H9 (cell line): ENCODE measurements around the gene CREB1. TPM values are rescaled to one million over a fixed set of nuclear protein-coding genes. Genes with fewer than 3 reads are reported as not detected.
A peak's percentile ranks its signal among the peaks of the same experiment; 100 is the strongest.

Experiments used
- DNase-seq: peaks from one replicate; pipeline ENCODE4 v3.0.0-alpha.2; 2017
- H2AFZ ChIP-seq: one replicate; pipeline ENCODE4 v1.6.1; 2013; ENCODE audit warnings: mild to moderate bottlenecking, low read length, control low read depth, moderate library complexity
- H2AK5ac ChIP-seq: 2 replicates; pipeline ENCODE4 v1.6.1; 2013; ENCODE audit warnings: low read length, control low read depth, mixed read lengths; ENCODE audit not compliant: insufficient read length
- H2BK120ac ChIP-seq: one replicate; pipeline ENCODE4 v1.6.1; 2013; ENCODE audit warnings: low read depth, mild to moderate bottlenecking, low read length, control low read depth, inconsistent platforms; ENCODE audit not compliant: poor library complexity, severe bottlenecking
- H2BK12ac ChIP-seq: 2 replicates; pipeline ENCODE4 v1.6.1; 2013; ENCODE audit warnings: low read length, control low read depth, mixed read lengths, low read depth; ENCODE audit not compliant: insufficient read length
- H2BK15ac ChIP-seq: 2 replicates; pipeline ENCODE4 v1.6.1; 2013; ENCODE audit warnings: low read depth, low read length, control low read depth
- H2BK20ac ChIP-seq: one replicate; pipeline ENCODE4 v1.6.1; 2013; ENCODE audit warnings: low read depth, mild to moderate bottlenecking, low read length, control low read depth, inconsistent platforms; ENCODE audit not compliant: poor library complexity, severe bottlenecking
- H2BK5ac ChIP-seq: 2 replicates; pipeline ENCODE4 v1.6.1; 2013; ENCODE audit warnings: low read length, control low read depth, mixed read lengths; ENCODE audit not compliant: insufficient read length
- H3K14ac ChIP-seq: 2 replicates; pipeline ENCODE4 v1.6.1; 2013; ENCODE audit warnings: low read length, control low read depth; ENCODE audit not compliant: insufficient read depth
- H3K18ac ChIP-seq: 2 replicates; pipeline ENCODE4 v1.6.1; 2013; ENCODE audit warnings: low read depth, mild to moderate bottlenecking, mixed read lengths, low read length, control low read depth; ENCODE audit not compliant: insufficient read length
- H3K23ac ChIP-seq: 2 replicates; pipeline ENCODE4 v1.6.1; 2013; ENCODE audit warnings: low read length, control low read depth, mixed read lengths, low read depth; ENCODE audit not compliant: insufficient read length
- H3K23me2 ChIP-seq: 2 replicates; pipeline ENCODE4 v1.6.1; 2013; ENCODE audit warnings: low read depth, mild to moderate bottlenecking, mixed read lengths, low read length, control low read depth; ENCODE audit not compliant: insufficient read length, poor library complexity, severe bottlenecking
- H3K27ac ChIP-seq: 2 replicates; pipeline ENCODE4 v1.5.1; 2013; ENCODE audit warnings: low read length, control low read depth, mixed read lengths, low read depth; ENCODE audit not compliant: insufficient read length
- H3K27me3 ChIP-seq: 2 replicates; pipeline ENCODE4 v1.6.1; 2013; ENCODE audit warnings: low read length, control low read depth, inconsistent platforms; ENCODE audit not compliant: insufficient read depth
- H3K4ac ChIP-seq: 2 replicates; pipeline ENCODE4 v1.6.1; 2013; ENCODE audit warnings: low read depth, mild to moderate bottlenecking, control low read depth, inconsistent platforms, low read length, moderate library complexity
- H3K4me1 ChIP-seq: 2 replicates; pipeline ENCODE4 v1.6.1; 2013; ENCODE audit warnings: low read length, control low read depth, inconsistent platforms; ENCODE audit not compliant: insufficient read depth
- H3K4me2 ChIP-seq: 2 replicates; pipeline ENCODE4 v1.6.1; 2013; ENCODE audit warnings: low read length, control low read depth, mixed read lengths; ENCODE audit not compliant: insufficient read length, insufficient read depth
- H3K56ac ChIP-seq: 2 replicates; pipeline ENCODE4 v1.6.1; 2013; ENCODE audit warnings: low read depth, mild to moderate bottlenecking, mixed read lengths, low read length, control low read depth; ENCODE audit not compliant: insufficient read length
- H3K79me1 ChIP-seq: 2 replicates; pipeline ENCODE4 v1.6.1; 2013; ENCODE audit warnings: low read depth, mild to moderate bottlenecking, moderate library complexity, low read length, control low read depth, inconsistent platforms; ENCODE audit not compliant: insufficient read depth, poor library complexity, severe bottlenecking
- H3K79me2 ChIP-seq: 2 replicates; pipeline ENCODE4 v1.6.1; 2013; ENCODE audit warnings: low read length, control low read depth, inconsistent platforms; ENCODE audit not compliant: insufficient read depth
- H3K9ac ChIP-seq: 2 replicates; pipeline ENCODE4 v1.6.1; 2013; ENCODE audit warnings: low read length, control low read depth, mixed read lengths; ENCODE audit not compliant: insufficient read length; ENCODE audit errors: extremely low read depth
- H3K9me3 ChIP-seq: one replicate; pipeline ENCODE4 v1.6.1; 2013; ENCODE audit warnings: low read depth, low read length, inconsistent platforms; ENCODE audit not compliant: control insufficient read depth
- H3T11ph ChIP-seq: one replicate; pipeline ENCODE4 v1.6.1; 2013; ENCODE audit warnings: mild to moderate bottlenecking, low read length, control low read depth, inconsistent platforms
- H4K20me1 ChIP-seq: one replicate; pipeline ENCODE4 v1.6.1; 2013; ENCODE audit not compliant: control insufficient read depth, insufficient read length, insufficient read depth
- H4K5ac ChIP-seq: 2 replicates; pipeline ENCODE4 v1.6.1; 2013; ENCODE audit warnings: low read depth, mild to moderate bottlenecking, mixed read lengths, low read length, control low read depth; ENCODE audit not compliant: insufficient read length
- H4K8ac ChIP-seq: replicated peaks from 2 replicates; pipeline ENCODE4 v1.6.1; 2013; ENCODE audit warnings: low read length, control low read depth, mixed read lengths, low read depth; ENCODE audit not compliant: insufficient read length
- H4K91ac ChIP-seq: 2 replicates; pipeline ENCODE4 v1.6.1; 2013; ENCODE audit warnings: low read depth, mild to moderate bottlenecking, moderate library complexity, mixed read lengths, low read length, control low read depth; ENCODE audit not compliant: insufficient read length
- H3K27ac Mint-ChIP-seq, 3 experiments: 2 replicates in 2 of 3; 3 replicates in 1 of 3; pipeline ENCODE4 v1.8.0; 2020 to 2021; ENCODE audit warnings: mixed read lengths in 3 of 3, mild to moderate bottlenecking in 1 of 3, moderate library complexity in 1 of 3
- H3K27me3 Mint-ChIP-seq: 2 replicates; pipeline ENCODE4 v1.8.0; 2021; ENCODE audit warnings: low read depth, mild to moderate bottlenecking, moderate library complexity, mixed read lengths
- H3K36me3 Mint-ChIP-seq, 3 experiments: 2 replicates in 2 of 3; 3 replicates in 1 of 3; pipeline ENCODE4 v1.8.0; 2020 to 2021; ENCODE audit warnings: low read depth in 3 of 3, mixed read lengths in 3 of 3; ENCODE audit not compliant: insufficient read depth in 1 of 3
- H3K4me1 Mint-ChIP-seq, 2 experiments: 2 replicates each; pipeline ENCODE4 v1.8.0; 2020; ENCODE audit warnings: mixed read lengths in 2 of 2
- H3K4me3 Mint-ChIP-seq, 2 experiments: 2 replicates in 1 of 2; 3 replicates in 1 of 2; pipeline ENCODE4 v1.8.0; 2020 to 2021; ENCODE audit warnings: mild to moderate bottlenecking in 2 of 2, mixed read lengths in 2 of 2, moderate library complexity in 1 of 2
- H3K9me3 Mint-ChIP-seq, 2 experiments: 2 replicates in 1 of 2; 3 replicates in 1 of 2; pipeline ENCODE4 v1.8.0; 2020; ENCODE audit warnings: mild to moderate bottlenecking in 2 of 2, mixed read lengths in 2 of 2, moderate library complexity in 1 of 2
- CTCF ChIP-seq: fragments of 200-600 bp; sonication (generic); conservative IDR thresholded peaks from 3 replicates; pipeline ENCODE4 v1.8.0; 2021; ENCODE audit warnings: antibody characterized with exemption, mild to moderate bottlenecking
- WGBS: extraction: QIAGEN DNeasy Blood & Tissue Kit; methylation state at CpG from one replicate; pipeline ENCODE4 v1.1.7; 2013; ENCODE audit warnings: missing lambda C conversion rate, low lambda C conversion rate, mixed read lengths; ENCODE audit not compliant: insufficient read length; ENCODE audit errors: extremely low coverage; 5-methylcytosine and 5-hydroxymethylcytosine counted together
- long read RNA-seq: library from polyadenylated mRNA; unstranded; transcript quantifications from one replicate; pipeline ENCODE4 v2.0.0, GENCODE V29; 2020
- total RNA-seq: library from RNA; stranded (reverse); gene quantifications from 2 replicates; pipeline ENCODE4 v1.2.1, GENCODE V29; 2021

CREB1 gene
- total RNA-seq: 97.1 and 103 TPM in 2 replicates
- long read RNA-seq, full-length matches to known transcripts: 224 of 315 reads
- long read RNA-seq, partial matches to known transcripts: 20 of 315 reads
- long read RNA-seq, other reads (novel, unspliced or antisense): 71 of 315 reads

- Histone ChIP-seq H3K79me1 (peaks cover 2% of the 10 kb centered on the region), H3K27me3 (peaks cover 4% of the 10 kb centered on the region; the same call in 1 of the 2 replicates), H2BK5ac (peak within 1 kb of the TSS; percentile 56), H4K20me1 (no peaks in the 10 kb centered on the region), H4K5ac (peak within 1 kb of the TSS; percentile 19), H2BK15ac (peak within 1 kb of the TSS; percentile 1; the same call in 1 of the 2 replicates), H3K4me2 (peak within 1 kb of the TSS; percentile 93), H3K9me3 (no peaks in the 10 kb centered on the region), H2AK5ac (no peak within 1 kb of the TSS), H3K27ac (peak within 1 kb of the TSS; percentile 82), H2AFZ (no peak within 1 kb of the TSS), H3K4ac (peak within 1 kb of the TSS; percentile 88; the same call in 1 of the 2 replicates), H2BK120ac (peak within 1 kb of the TSS; percentile 96), H3K56ac (peak within 1 kb of the TSS; percentile 64), H2BK12ac (no peak within 1 kb of the TSS), H2BK20ac (no peak within 1 kb of the TSS), H3K14ac (peak within 1 kb of the TSS; percentile 99), H3T11ph (peak within 1 kb of the TSS; percentile 87), H4K91ac (peak within 1 kb of the TSS; percentile 84), H3K9ac (peak within 1 kb of the TSS; percentile 98), H3K23ac (no peak within 1 kb of the TSS), H3K4me1 (no peaks in the 10 kb centered on the region; the same call in 1 of the 2 replicates), H3K79me2 (peaks cover 19% of the 10 kb centered on the region; the same call in 1 of the 2 replicates), H3K18ac (peak within 1 kb of the TSS; percentile 97), H4K8ac (peak within 1 kb of the TSS; percentile 74), H3K23me2 (peaks cover 9% of the 10 kb centered on the region)
- TF ChIP-seq CTCF: 0 out of 3 replicates have a peak, but pooled peaks have one; percentile 11
- Mint-ChIP-seq H3K27me3 (peaks cover 24% of the 10 kb centered on the region), H3K4me3 (peak within 1 kb of the TSS; percentile 100), H3K4me1 (peaks cover 31 to 45% of the 10 kb centered on the region in 2 experiments), H3K36me3 (peaks cover 5 to 9% (median 6%) of the 10 kb centered on the region in 3 experiments; a peak in 6 of 7 replicates), H3K27ac (peak within 1 kb of the TSS; percentile 100), H3K9me3 (no peaks in the 10 kb centered on the region; a peak in 2 of 5 replicates)
- no CpG with 5 or more reads among the region's 92 CpGs for WGBS
- peak; percentile 96 for DNase-seq
These were observed at the start of gene CREB1 for GRCh38 chr2:207529330-207530159. TSS of gene CREB1 (plus strand) at chr2:207529962. CDS start at chr2:207555636, 25,674 bp downstream.
